Activated CD4-positive, alpha-beta T cell treated with anti-CD3 and anti-CD28 coated beads for 36 hours (primary cell): ENCODE data around the gene NEK6. TPM values are rescaled to one million over a fixed set of nuclear protein-coding genes. Genes with fewer than 3 reads are reported as not detected.
A peak's percentile ranks its signal among the peaks of the same experiment; 100 is the strongest.

Source experiments
- ATAC-seq: fragments of 200-7000 bp; cut with Tn5 transposase; one replicate; pipeline ENCODE4 v1.10.0; 2021; ENCODE audit warnings: mild to moderate bottlenecking, moderate library complexity
- CTCF ChIA-PET: fragments of 350-600 bp; sonication (Branson Sonifier 250); formaldehyde crosslinking; loops from one replicate; lab custom pipeline; 2021; ENCODE audit warnings: antibody characterized with exemption; lab: Charles Lee
- POLR2A ChIA-PET: fragments of 350-600 bp; sonication (Branson Sonifier 250); formaldehyde crosslinking; loops from one replicate; lab custom pipeline; 2021; ENCODE audit warnings: antibody characterized with exemption, inconsistent platforms; lab: Charles Lee
- DNase-seq: peaks from one replicate; pipeline ENCODE4 v3.0.0-alpha.2; 2020
- H3K27ac Mint-ChIP-seq: one replicate; pipeline ENCODE4 v1.8.0; 2021; ENCODE audit warnings: mixed read lengths
- H3K27me3 Mint-ChIP-seq: one replicate; pipeline ENCODE4 v1.8.0; 2021; ENCODE audit warnings: mixed read lengths
- H3K36me3 Mint-ChIP-seq: one replicate; pipeline ENCODE4 v1.8.0; 2021; ENCODE audit warnings: low read depth, mixed read lengths
- H3K4me1 Mint-ChIP-seq: one replicate; pipeline ENCODE4 v1.8.0; 2021; ENCODE audit warnings: mixed read lengths
- H3K4me3 Mint-ChIP-seq: one replicate; pipeline ENCODE4 v1.8.0; 2021; ENCODE audit warnings: mild to moderate bottlenecking, moderate library complexity, mixed read lengths
- H3K9me3 Mint-ChIP-seq: one replicate; pipeline ENCODE4 v1.8.0; 2021; ENCODE audit warnings: low read depth, mixed read lengths
- intact Hi-C, 2 experiments: fragments of 100-400 bp; cut with DNase I in 1 of 2; cut with micrococcal nuclease in 1 of 2; formaldehyde crosslinking; loops; one replicate each; pipeline versions ENCODE4 v1.14.2 to v1.15.1; 2022 to 2024; cut with DNase I, micrococcal nuclease
- total RNA-seq, 2 experiments: library from RNA; stranded (reverse); gene quantifications; one replicate each; pipeline ENCODE4 v1.2.3, GENCODE V29; 2021

Gene NEK6
- total RNA-seq, 2 experiments from 2014 or later, result 6.4 to 10.1 TPM

DNA sequence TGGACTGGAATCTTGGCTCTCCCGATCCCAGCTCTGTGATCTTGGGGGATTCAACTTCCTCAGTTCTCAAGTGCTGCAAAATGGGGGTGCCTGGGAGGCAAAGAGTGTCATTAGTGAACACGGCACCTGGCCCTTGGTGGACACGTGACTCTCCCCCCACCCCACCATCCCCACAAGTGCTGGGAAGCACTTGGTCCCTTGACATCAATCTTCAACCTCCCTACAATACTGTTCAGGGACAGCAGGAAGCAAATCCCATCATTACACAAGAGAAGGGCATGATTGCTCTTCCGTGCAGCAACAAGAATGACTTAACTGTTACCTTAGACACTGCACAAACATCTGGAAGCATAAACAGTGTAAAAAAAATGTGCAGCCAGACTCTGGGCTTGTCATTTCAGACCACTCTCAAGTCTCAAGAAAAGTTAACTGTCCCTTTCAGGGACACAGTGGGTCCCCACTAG is 96.1 kb downstream of the NEK6 start:
- no peak for DNase-seq
- POLR2A ChIA-PET, result no interaction called here
- ATAC-seq, result no peak
- no peak overlapping the region for H3K27ac Mint-ChIP-seq
- H3K9me3 Mint-ChIP-seq, result no peaks in the 10 kb centered on the region
- H3K27me3 Mint-ChIP-seq, result no peaks in the 10 kb centered on the region
- CTCF ChIA-PET, result interaction anchor here (0.7 kb wide), 1 partner anchor 950 kb away, joined by 3 read pairs; no protein-coding TSS in a partner anchor
- intact Hi-C loops, result no loop called here
- H3K4me3 Mint-ChIP-seq, result no peak overlapping the region
- peaks cover 12% of the 10 kb centered on the region for H3K36me3 Mint-ChIP-seq
- peaks cover 18% of the 10 kb centered on the region for H3K4me1 Mint-ChIP-seq

DNA sequence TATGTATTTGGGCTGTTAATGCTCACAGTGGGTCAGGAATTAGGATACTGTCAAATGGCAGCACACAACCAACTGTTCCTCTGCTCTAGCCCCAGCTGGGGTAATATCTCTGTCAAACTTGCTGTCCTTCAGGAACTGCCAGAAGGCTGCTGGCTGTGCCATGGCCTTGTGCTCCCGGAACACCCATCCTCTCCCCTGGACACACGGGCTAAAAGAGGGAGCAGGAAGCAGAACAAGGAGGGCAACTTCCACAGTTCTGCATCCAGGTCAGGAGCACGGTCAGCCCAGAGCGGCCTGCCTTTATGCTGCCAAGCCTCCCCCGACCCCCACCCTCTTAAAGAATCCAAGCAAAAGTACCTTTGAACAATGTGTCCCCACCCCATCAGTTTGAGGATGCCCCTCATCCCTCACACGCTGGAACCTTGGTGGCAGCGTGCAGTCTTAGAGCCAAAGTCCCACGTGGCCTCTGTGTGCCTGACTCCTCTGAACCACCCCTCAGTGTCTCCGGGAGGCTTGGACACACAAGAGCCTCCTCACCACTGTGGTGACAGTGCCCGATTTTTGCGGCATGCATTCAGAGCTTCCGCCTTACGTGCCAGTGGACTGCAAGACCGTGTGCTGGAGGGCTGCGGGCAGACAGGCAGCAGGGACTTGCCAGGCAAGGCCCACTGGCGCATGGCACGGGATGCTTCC is 96.7 kb downstream of the NEK6 start:
- H3K4me1 Mint-ChIP-seq, result peaks cover 18% of the 10 kb centered on the region
- intact Hi-C loops, result no loop called here

DNA sequence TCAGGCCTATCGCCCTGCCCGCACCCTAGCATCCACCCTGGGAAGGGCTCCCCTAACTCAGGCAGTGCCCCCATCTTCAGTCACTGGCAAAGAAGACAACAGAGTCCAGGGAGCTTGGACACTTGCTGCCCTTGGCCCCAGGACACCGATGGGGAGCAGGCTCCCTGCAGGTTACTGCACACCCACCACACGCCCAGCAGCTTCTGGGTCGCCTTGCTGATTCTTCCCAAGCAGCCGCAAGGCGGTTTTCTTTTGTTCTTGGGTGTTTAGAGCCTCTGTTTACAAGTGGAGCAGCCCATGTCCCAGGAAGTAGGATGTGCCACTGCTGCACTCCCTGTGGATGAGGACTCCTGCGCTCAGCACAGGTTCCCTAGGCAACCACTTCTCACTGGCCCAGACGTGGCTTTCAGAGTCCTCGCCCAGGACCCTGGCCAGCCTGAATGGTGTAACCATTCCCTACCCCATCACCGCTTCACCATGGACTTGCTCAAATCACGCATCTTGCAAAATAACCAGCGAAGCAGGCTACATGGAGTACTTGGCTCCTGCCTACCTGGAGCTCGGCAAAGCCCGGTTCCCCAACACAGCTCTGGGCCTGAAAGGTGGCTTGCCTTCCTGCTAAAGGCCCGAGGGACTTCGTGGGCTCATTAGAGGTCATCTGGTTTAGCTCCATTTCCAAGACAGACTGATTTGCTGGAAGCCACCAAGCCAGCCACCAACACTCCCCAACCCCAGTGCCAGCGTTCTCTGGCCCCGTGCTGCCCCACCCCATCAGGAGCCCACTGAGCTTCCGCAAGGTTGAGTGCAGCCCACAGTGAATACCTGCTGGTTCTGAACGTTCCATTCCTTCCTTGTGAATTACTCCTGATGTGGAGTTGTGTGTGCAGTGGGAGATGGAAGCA is 97.5 kb downstream of the NEK6 start:
- no peaks in the 10 kb centered on the region for H3K9me3 Mint-ChIP-seq
- no peak overlapping the region for H3K27ac Mint-ChIP-seq
- peaks cover 25% of the 10 kb centered on the region for H3K4me1 Mint-ChIP-seq
- POLR2A ChIA-PET, result no interaction called here
- peaks cover 12% of the 10 kb centered on the region for H3K36me3 Mint-ChIP-seq
- intact Hi-C loops, result no loop called here
- ATAC-seq (no peak), DNase-seq (no peak)
- H3K4me3 Mint-ChIP-seq, result no peak overlapping the region
- no peaks in the 10 kb centered on the region for H3K27me3 Mint-ChIP-seq
- CTCF ChIA-PET, result no interaction called here

More for the DNA sequence above, 96.7 kb downstream of the NEK6 start:
- Mint-ChIP-seq H3K27me3 (no peaks in the 10 kb centered on the region), H3K27ac (no peak overlapping the region), H3K36me3 (peaks cover 12% of the 10 kb centered on the region), H3K9me3 (no peaks in the 10 kb centered on the region), H3K4me3 (no peak overlapping the region)
- ChIA-PET CTCF (no interaction called here), POLR2A (no interaction called here)
- no peak for DNase-seq
- ATAC-seq, result no peak

DNA sequence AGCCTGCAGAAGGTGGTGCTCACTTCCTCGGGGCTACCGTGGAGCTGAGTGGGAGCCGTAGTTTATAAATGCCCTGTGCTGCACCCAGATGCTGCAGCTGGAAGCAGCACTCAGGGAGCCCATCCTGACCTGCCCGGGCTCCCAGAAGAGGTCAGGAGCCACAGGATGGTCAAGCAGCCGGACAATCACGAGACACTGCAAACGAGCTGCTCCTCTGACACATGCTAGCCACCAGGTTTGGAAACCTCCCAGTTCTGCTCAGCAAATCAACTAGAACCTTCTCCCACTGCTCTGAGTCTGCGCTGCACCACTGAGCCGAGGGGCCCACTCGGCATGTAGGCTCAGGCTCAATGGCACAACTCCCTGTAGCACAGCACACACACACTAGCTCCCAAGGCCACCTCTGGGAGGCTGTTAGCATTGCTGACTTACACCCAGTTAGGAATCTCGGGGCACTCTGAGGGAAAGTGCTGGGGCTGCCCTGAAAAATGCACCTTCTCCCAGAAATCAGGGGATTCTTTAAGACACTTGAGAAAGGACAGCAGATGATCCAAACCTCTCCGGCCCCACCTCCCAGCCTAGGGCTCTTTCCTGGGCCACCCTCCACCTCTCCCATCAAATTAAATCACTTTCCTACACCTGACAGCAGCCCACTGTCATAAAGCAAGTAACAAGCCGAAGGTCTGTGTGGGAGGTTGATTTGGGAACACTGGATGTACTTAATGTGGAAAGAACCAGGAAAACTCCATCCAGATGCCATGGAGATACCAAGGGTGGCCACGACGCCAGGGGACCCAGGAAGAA is 98.4 kb downstream of the NEK6 start:
- Mint-ChIP-seq H3K9me3 (no peaks in the 10 kb centered on the region), H3K4me1 (peaks cover 34% of the 10 kb centered on the region), H3K27me3 (no peaks in the 10 kb centered on the region), H3K36me3 (peaks cover 12% of the 10 kb centered on the region), H3K4me3 (no peak overlapping the region), H3K27ac (no peak overlapping the region)
- ATAC-seq (no peak), DNase-seq (no peak)
- ChIA-PET CTCF (interaction anchor here (1.7 kb wide), 1 partner anchor 229 kb away, joined by 5 read pairs; no protein-coding TSS in a partner anchor), POLR2A (no interaction called here)
- intact Hi-C loops, result no loop called here

DNA sequence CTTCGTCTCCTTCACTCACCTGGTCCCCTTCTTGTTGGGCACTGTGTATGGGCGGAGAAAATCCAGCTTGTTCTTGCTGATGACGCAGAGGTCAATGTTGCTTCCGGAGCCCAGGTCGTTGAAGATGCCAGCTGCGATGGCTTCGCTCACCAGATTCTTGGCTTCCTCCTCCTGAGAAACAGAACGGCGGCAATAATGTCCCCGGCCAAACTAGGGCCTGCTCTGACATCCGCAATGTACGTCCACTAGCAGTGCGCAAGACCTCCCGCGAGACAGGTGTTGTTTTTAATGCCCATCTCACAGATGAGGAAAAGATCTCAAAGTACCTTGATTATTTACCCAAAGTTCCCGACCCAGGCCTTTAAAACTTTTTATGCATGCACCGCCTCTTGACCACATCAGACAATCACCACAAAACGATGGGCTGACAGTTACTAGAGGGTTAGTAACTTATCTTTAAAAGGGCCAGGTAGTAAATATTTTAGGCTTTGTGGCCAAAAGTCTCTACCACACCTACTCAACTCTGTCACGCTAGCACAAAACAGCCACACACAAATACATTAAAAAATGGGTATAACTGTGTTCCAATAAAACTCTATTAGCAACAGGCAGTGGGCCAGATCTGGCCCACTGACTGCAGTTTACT is 99.1 kb downstream of the NEK6 start:
- no peak for DNase-seq
- POLR2A ChIA-PET, result no interaction called here
- intact Hi-C loops, result no loop called here
- H3K4me1 Mint-ChIP-seq, result peaks cover 38% of the 10 kb centered on the region
- peak overlapping the region; percentile 76 for H3K27ac Mint-ChIP-seq
- CTCF ChIA-PET, result interaction anchor here (0.6 to 1.7 kb wide), 3 partner anchors 27 to 370 kb away, joined by 3 to 5 read pairs (median 5); no protein-coding TSS in a partner anchor
- ATAC-seq, result no peak
- peaks cover 9% of the 10 kb centered on the region for H3K36me3 Mint-ChIP-seq
- no peaks in the 10 kb centered on the region for H3K9me3 Mint-ChIP-seq
- H3K27me3 Mint-ChIP-seq, result no peaks in the 10 kb centered on the region
- H3K4me3 Mint-ChIP-seq, result no peak overlapping the region

DNA sequence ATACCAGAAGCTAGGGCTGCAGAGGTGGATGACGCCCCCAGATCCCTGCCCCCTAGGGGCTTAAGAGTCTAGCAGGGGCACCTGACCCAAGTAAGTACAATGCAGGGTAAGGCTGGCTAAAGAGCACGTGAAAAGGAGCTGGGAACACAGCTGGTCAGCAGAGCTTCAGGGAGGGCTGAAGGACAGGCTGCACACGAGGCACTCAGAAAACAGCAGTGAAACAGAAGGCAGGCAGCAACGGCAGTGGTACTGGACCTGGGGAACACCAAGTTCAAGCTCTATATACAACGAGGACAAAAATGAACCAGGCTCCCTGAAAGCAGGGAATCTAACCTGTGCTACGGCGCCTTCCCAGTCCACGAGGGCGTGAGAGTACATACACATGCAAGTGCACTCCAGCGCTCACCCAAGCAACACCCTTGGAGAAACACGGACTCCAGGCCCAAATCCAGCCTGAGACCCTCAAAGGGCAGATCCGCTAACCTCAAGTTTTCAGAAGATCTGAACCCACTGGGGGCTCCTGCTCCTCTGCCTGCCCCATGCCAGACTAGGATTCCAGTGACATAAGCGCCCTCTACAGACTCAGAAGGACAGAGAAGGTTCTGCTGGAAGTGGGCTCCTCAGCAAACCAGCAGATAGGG is 100.1 kb downstream of the NEK6 start:
- Mint-ChIP-seq H3K27me3 (no peaks in the 10 kb centered on the region), H3K4me3 (no peak overlapping the region), H3K4me1 (peaks cover 38% of the 10 kb centered on the region), H3K36me3 (peaks cover under 1% of the 10 kb centered on the region), H3K27ac (no peak overlapping the region), H3K9me3 (no peaks in the 10 kb centered on the region)
- POLR2A ChIA-PET, result no interaction called here
- intact Hi-C loops, result no loop called here
- CTCF ChIA-PET, result interaction anchor here (0.6 to 1.7 kb wide), 3 partner anchors 26 to 369 kb away, joined by 3 to 5 read pairs (median 5); no protein-coding TSS in a partner anchor
- no peak for ATAC-seq
- DNase-seq, result no peak

DNA sequence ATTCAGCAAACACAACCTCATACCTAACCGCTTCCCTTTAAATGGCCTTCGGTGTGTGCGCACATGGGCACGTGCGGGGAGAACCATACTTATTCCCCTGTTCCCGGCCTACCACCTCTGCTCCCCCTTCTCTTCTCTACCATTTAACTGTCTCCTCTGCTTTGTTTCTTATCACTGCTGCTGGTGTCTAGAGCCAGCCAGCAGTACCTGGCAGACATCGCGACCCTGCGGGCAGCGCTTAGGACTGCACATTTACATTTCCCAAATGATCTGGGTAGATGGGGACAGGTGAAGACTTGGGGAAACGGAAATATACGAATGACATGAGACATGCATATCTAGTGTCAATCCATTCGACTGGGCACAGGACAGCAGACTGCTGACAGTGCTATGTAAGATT is 100.9 kb downstream of the NEK6 start:
- ChIA-PET POLR2A (no interaction called here), CTCF (interaction anchor here (0.6 kb wide), 1 partner anchor 496 kb away, joined by 3 read pairs; no protein-coding TSS in a partner anchor)
- peaks cover 3% of the 10 kb centered on the region for H3K36me3 Mint-ChIP-seq
- ATAC-seq (no peak), DNase-seq (no peak)
- H3K27ac Mint-ChIP-seq, result no peak overlapping the region
- peaks cover 41% of the 10 kb centered on the region for H3K4me1 Mint-ChIP-seq
- intact Hi-C loops, result no loop called here
- H3K4me3 Mint-ChIP-seq, result no peak overlapping the region
- no peaks in the 10 kb centered on the region for H3K27me3 Mint-ChIP-seq
- H3K9me3 Mint-ChIP-seq, result no peaks in the 10 kb centered on the region

DNA sequence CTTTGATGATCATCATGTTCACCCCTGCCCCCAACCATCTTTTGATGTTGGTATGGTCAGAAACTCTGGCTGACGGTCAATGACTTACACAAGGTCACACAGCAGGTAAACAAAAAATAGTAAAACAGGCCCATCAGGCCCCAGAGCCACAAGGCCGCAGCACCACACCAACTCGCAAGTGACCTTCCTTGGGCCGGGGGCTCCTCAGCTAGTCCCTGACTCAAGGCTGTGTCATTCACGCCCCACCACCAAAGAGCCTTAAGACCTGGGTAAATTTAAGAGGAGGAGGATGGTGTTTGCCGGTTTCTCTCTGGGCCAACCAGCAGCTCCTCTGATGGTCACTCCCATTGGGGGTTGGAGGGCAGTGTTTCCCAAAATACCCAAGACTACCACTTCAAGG is 101.7 kb downstream of the NEK6 start:
- peaks cover 3% of the 10 kb centered on the region for H3K36me3 Mint-ChIP-seq
- H3K27me3 Mint-ChIP-seq, result no peaks in the 10 kb centered on the region
- no peak for ATAC-seq
- intact Hi-C loops, result no loop called here
- ChIA-PET POLR2A (no interaction called here), CTCF (interaction anchor here (0.7 kb wide), 1 partner anchor 222 kb away, joined by 3 read pairs; no protein-coding TSS in a partner anchor)
- H3K4me1 Mint-ChIP-seq, result peaks cover 43% of the 10 kb centered on the region
- H3K4me3 Mint-ChIP-seq, result no peak overlapping the region
- H3K9me3 Mint-ChIP-seq, result no peaks in the 10 kb centered on the region
- no peak for DNase-seq
- H3K27ac Mint-ChIP-seq, result no peak overlapping the region

DNA sequence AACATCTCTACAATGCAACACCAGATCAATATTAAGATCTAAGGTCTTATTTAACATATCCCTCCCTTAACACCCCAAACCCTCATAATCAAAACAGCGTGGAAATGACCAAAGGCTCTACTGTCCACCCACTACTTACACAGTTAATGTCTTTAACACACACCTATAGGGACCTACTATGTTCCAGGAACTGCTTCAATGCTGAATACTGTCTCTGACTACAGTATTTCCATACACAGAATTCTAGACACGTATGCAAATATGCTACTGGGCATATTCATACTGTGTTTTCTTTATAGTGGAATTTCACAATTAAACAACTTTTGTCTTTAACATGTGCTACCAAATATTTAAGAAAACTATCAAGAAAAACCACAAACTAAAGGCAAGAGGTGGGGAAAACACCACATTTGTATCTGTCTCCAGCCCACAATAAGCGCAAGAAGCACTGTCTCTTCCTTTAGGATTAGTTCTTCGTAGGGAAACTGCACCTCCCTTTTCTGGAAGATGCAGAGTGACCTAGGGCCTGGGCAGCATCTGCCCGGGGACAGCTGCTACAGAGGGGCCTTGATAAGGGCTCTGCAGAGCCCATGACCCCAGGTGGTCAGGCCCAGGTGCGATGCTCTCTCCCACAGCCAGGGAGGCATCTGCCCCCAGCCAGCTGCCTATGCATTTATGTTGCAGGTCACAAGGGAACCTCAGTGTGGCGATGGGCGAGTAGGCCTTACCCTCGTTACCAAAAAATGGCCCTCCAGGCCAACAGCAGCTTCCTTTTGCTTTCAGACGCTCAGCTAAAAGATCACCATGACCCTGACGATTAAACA is 102.3 kb downstream of the NEK6 start:
- ChIA-PET POLR2A (no interaction called here), CTCF (interaction anchor here (0.7 to 1.2 kb wide), 2 partner anchors 34 to 223 kb away, joined by 3 read pairs; no protein-coding TSS in a partner anchor)
- Mint-ChIP-seq H3K36me3 (peaks cover 6% of the 10 kb centered on the region), H3K4me3 (no peak overlapping the region), H3K4me1 (peaks cover 45% of the 10 kb centered on the region), H3K27ac (peak overlapping the region; percentile 67), H3K9me3 (no peaks in the 10 kb centered on the region), H3K27me3 (no peaks in the 10 kb centered on the region)
- ATAC-seq (peak; percentile 57), DNase-seq (no peak)
- intact Hi-C loops, result no loop called here
